Measurements from ENCODE around the gene HLA-DQA1.
A peak's percentile ranks its signal among the peaks of the same experiment; 100 is the strongest.
"Not testable (repeated sequence)": the region's sequence is repeated elsewhere in the genome, so short reads cannot be mapped to it uniquely, and the experiment has no call there.

The HLA-DQA1 gene

GRCh38 chr6:32621372-32621771, 15.8 kb upstream of the HLA-DQA1 start:
- DNase-seq (ENCODE audit: low read depth) = no peak
- TF ChIP-seq CTCF (IDR thresholded peaks at IDR 0.05; ENCODE audit: low read length, missing control alignments) = no peak
- H3K4me3 ChIP-seq (replicated peaks; ENCODE audit: low read depth, low read length) = no peak overlapping the region

GRCh38 chr6:32622545-32623401, 14.4 kb upstream of the HLA-DQA1 start:
- DNase-seq (ENCODE audit: low read depth) = peak; percentile 35
- peak; percentile 48 for TF ChIP-seq CTCF (IDR thresholded peaks at IDR 0.05; ENCODE audit: low read length, missing control alignments)
- H3K4me3 ChIP-seq (replicated peaks; ENCODE audit: low read depth, low read length) = no peak overlapping the region

- no peak overlapping the region for H3K4me3 ChIP-seq (replicated peaks; ENCODE audit: low read depth, low read length)
- DNase-seq (ENCODE audit: low read depth) = no peak
- no peak for TF ChIP-seq CTCF (IDR thresholded peaks at IDR 0.05; ENCODE audit: low read length, missing control alignments)
These were observed 13.5 kb upstream of the HLA-DQA1 start for GRCh38 chr6:32623693-32624092.

- no peak overlapping the region for H3K4me3 ChIP-seq (replicated peaks; ENCODE audit: low read depth, low read length)
- TF ChIP-seq CTCF (IDR thresholded peaks at IDR 0.05; ENCODE audit: low read length, missing control alignments) = no peak
- no peak for DNase-seq (ENCODE audit: low read depth)
These were observed 12.6 kb upstream of the HLA-DQA1 start for GRCh38 chr6:32624565-32624964.

GRCh38 chr6:32625137-32625536, 12.1 kb upstream of the HLA-DQA1 start:
- H3K4me3 ChIP-seq (replicated peaks; ENCODE audit: low read depth, low read length) = no peak overlapping the region
- TF ChIP-seq CTCF (IDR thresholded peaks at IDR 0.05; ENCODE audit: low read length, missing control alignments) = no peak
- no peak for DNase-seq (ENCODE audit: low read depth)

GRCh38 chr6:32627249-32627648, 10.0 kb upstream of the HLA-DQA1 start:
- no peak overlapping the region for H3K4me3 ChIP-seq (replicated peaks; ENCODE audit: low read depth, low read length)
- TF ChIP-seq CTCF (IDR thresholded peaks at IDR 0.05; ENCODE audit: low read length, missing control alignments) = no peak
- DNase-seq (ENCODE audit: low read depth) = no peak

- peak; percentile 21 for DNase-seq (ENCODE audit: low read depth)
- no peak for TF ChIP-seq CTCF (IDR thresholded peaks at IDR 0.05; ENCODE audit: low read length, missing control alignments)
- H3K4me3 ChIP-seq (replicated peaks; ENCODE audit: low read depth, low read length) = no peak overlapping the region
These were observed 9.4 kb upstream of the HLA-DQA1 start for GRCh38 chr6:32627831-32628230.

- DNase-seq (ENCODE audit: low read depth); H3K4me3 ChIP-seq (replicated peaks; ENCODE audit: low read depth, low read length): not testable (repeated sequence)
These were observed 7.4 kb upstream of the HLA-DQA1 start for GRCh38 chr6:32629793-32630192.

Measured in fibroblast of pulmonary artery (primary cell).